Type B pancreatic cell (in vitro differentiated cells): ENCODE data around the gene WBP1L. TPM values are rescaled to one million over a fixed set of nuclear protein-coding genes. Genes with fewer than 3 reads are reported as not detected.
"Not testable (repeated sequence)": the region's sequence is repeated elsewhere in the genome, so short reads cannot be mapped to it uniquely, and the experiment has no call there.

Experiments
- DNase-seq: peaks from one replicate; pipeline ENCODE4 v3.0.0; 2021; ENCODE audit warnings: mixed read lengths; ENCODE audit not compliant: unreplicated experiment; ENCODE audit errors: extremely low spot score
- H3K27ac Mint-ChIP-seq: 2 replicates; pipeline ENCODE4 v1.8.0; 2021; ENCODE audit warnings: mild to moderate bottlenecking, mixed read lengths
- H3K27me3 Mint-ChIP-seq: 2 replicates; pipeline ENCODE4 v1.8.0; 2021; ENCODE audit warnings: mixed read lengths
- H3K36me3 Mint-ChIP-seq: 2 replicates; pipeline ENCODE4 v1.8.0; 2021; ENCODE audit warnings: mixed read lengths
- H3K4me1 Mint-ChIP-seq: one replicate; pipeline ENCODE4 v1.8.0; 2021; ENCODE audit warnings: mixed read lengths; ENCODE audit not compliant: unreplicated experiment
- H3K4me3 Mint-ChIP-seq: 2 replicates; pipeline ENCODE4 v1.8.0; 2021; ENCODE audit warnings: mild to moderate bottlenecking, mixed read lengths
- H3K9me3 Mint-ChIP-seq: 2 replicates; pipeline ENCODE4 v1.8.0; 2021; ENCODE audit warnings: mixed read lengths
- CTCF ChIP-seq: fragments of 200-600 bp; sonication (generic); conservative IDR thresholded peaks from 2 replicates; pipeline ENCODE4 v1.5.0; 2021; ENCODE audit warnings: antibody characterized with exemption, mild to moderate bottlenecking
- total RNA-seq: library from RNA; stranded (reverse); gene quantifications from 2 replicates; pipeline ENCODE4 v1.2.1, GENCODE V29; 2021; ENCODE audit warnings: low replicate concordance

The WBP1L gene
- total RNA-seq, 1 donor from 2014 or later: 40.3 TPM

GRCh38 chr10:102712843-102713538 lies 30.8 kb upstream of the WBP1L start:
- no peak for TF ChIP-seq CTCF
- H3K27me3 Mint-ChIP-seq: no peaks in the 10 kb centered on the region
- peak overlapping the region; percentile 89 for H3K4me3 Mint-ChIP-seq
- peaks cover 46% of the 10 kb centered on the region for H3K4me1 Mint-ChIP-seq
- H3K27ac Mint-ChIP-seq: peak overlapping the region; percentile 80
- no peaks in the 10 kb centered on the region for H3K9me3 Mint-ChIP-seq
- H3K36me3 Mint-ChIP-seq: peaks cover 5% of the 10 kb centered on the region
- DNase-seq: no peak

GRCh38 chr10:102713539-102713813 lies 30.3 kb upstream of the WBP1L start:
- Mint-ChIP-seq H3K9me3 (no peaks in the 10 kb centered on the region), H3K4me1 (peaks cover 49% of the 10 kb centered on the region), H3K4me3 (peak overlapping the region; percentile 89), H3K27ac (peak overlapping the region; percentile 80), H3K36me3 (peaks cover 8% of the 10 kb centered on the region), H3K27me3 (no peaks in the 10 kb centered on the region)
- DNase-seq: no peak
- no peak for TF ChIP-seq CTCF

GRCh38 chr10:102713814-102714620 lies 29.7 kb upstream of the WBP1L start, which contains the start of gene ARL3:
ARL3 (minus strand) TSS chr10:102714397; CDS start chr10:102714275, 122 bp downstream.
- H3K4me3 Mint-ChIP-seq: peak within 1 kb of the TSS; percentile 89
- DNase-seq: peak; percentile 96
- peak within 1 kb of the TSS; percentile 80 for H3K27ac Mint-ChIP-seq
- peaks cover 8% of the 10 kb centered on the region for H3K36me3 Mint-ChIP-seq
- no peaks in the 10 kb centered on the region for H3K27me3 Mint-ChIP-seq
- H3K4me1 Mint-ChIP-seq: peaks cover 52% of the 10 kb centered on the region
- H3K9me3 Mint-ChIP-seq: no peaks in the 10 kb centered on the region
- peak; percentile 84 for TF ChIP-seq CTCF

- DNase-seq: no peak
- peak within 1 kb of the TSS; percentile 89 for H3K4me3 Mint-ChIP-seq
- TF ChIP-seq CTCF: peak; percentile 13
- H3K36me3 Mint-ChIP-seq: peaks cover 11% of the 10 kb centered on the region
- H3K27me3 Mint-ChIP-seq: no peaks in the 10 kb centered on the region
- H3K27ac Mint-ChIP-seq: peak within 1 kb of the TSS; percentile 80
- H3K9me3 Mint-ChIP-seq: no peaks in the 10 kb centered on the region
- peaks cover 58% of the 10 kb centered on the region for H3K4me1 Mint-ChIP-seq
Observed at GRCh38 chr10:102714621-102715455, 28.9 kb upstream of the WBP1L start, which contains the start of gene SFXN2. SFXN2 (plus strand) TSS chr10:102714636; CDS start chr10:102726637, 12,001 bp downstream.

- Mint-ChIP-seq H3K27me3 (no peaks in the 10 kb centered on the region), H3K4me1 (peaks cover 56% of the 10 kb centered on the region), H3K4me3 (peak overlapping the region; percentile 89), H3K27ac (peak overlapping the region; percentile 32), H3K9me3 (no peaks in the 10 kb centered on the region), H3K36me3 (peaks cover 11% of the 10 kb centered on the region)
- TF ChIP-seq CTCF: no peak
- DNase-seq: no peak
Observed at GRCh38 chr10:102715880-102716279, 27.9 kb upstream of the WBP1L start.

GRCh38 chr10:102716900-102717565 lies 26.7 kb upstream of the WBP1L start:
- H3K4me1 Mint-ChIP-seq: peaks cover 59% of the 10 kb centered on the region
- H3K27ac Mint-ChIP-seq: peak overlapping the region; percentile 87
- not testable (repeated sequence) for DNase-seq, H3K9me3 Mint-ChIP-seq, H3K27me3 Mint-ChIP-seq
- H3K4me3 Mint-ChIP-seq: peak overlapping the region; percentile 78
- peaks cover 15% of the 10 kb centered on the region for H3K36me3 Mint-ChIP-seq
